ENCODE data around the gene PALLD. TPM values are rescaled to one million over a fixed set of nuclear protein-coding genes. Genes with fewer than 3 reads are reported as not detected.

Gene PALLD
- total RNA-seq, 1 donor from 2014 or later = 16.4 TPM

- H3K27me3 Mint-ChIP-seq (ENCODE audit: unreplicated experiment) = peaks cover 4% of the 10 kb centered on the region
- peak overlapping the region; percentile 62 for H3K27ac Mint-ChIP-seq (ENCODE audit: unreplicated experiment)
- TF ChIP-seq CTCF (IDR thresholded peaks at IDR 0.05; ENCODE audit: unreplicated experiment) = no peak
- H3K4me1 Mint-ChIP-seq (ENCODE audit: unreplicated experiment) = peaks cover 23% of the 10 kb centered on the region
- DNase-seq (ENCODE audit: low spot score) = no peak
- no peaks in the 10 kb centered on the region for H3K36me3 Mint-ChIP-seq (ENCODE audit: low read depth, unreplicated experiment)
- H3K9me3 Mint-ChIP-seq (ENCODE audit: unreplicated experiment) = no peaks in the 10 kb centered on the region
- H3K4me3 Mint-ChIP-seq (ENCODE audit: unreplicated experiment) = no peak overlapping the region
Measured at GRCh38 chr4:168558599-168558998, 61.7 kb downstream of the PALLD start.

- Mint-ChIP-seq H3K27me3 (ENCODE audit: unreplicated experiment) (peaks cover 4% of the 10 kb centered on the region), H3K4me3 (ENCODE audit: unreplicated experiment) (no peak overlapping the region), H3K27ac (ENCODE audit: unreplicated experiment) (no peak overlapping the region), H3K4me1 (ENCODE audit: unreplicated experiment) (peaks cover 29% of the 10 kb centered on the region), H3K36me3 (ENCODE audit: low read depth, unreplicated experiment) (no peaks in the 10 kb centered on the region), H3K9me3 (ENCODE audit: unreplicated experiment) (no peaks in the 10 kb centered on the region)
- no peak for DNase-seq (ENCODE audit: low spot score)
- no peak for TF ChIP-seq CTCF (IDR thresholded peaks at IDR 0.05; ENCODE audit: unreplicated experiment)
Measured at GRCh38 chr4:168560184-168561180, 63.6 kb downstream of the PALLD start.

DNA sequence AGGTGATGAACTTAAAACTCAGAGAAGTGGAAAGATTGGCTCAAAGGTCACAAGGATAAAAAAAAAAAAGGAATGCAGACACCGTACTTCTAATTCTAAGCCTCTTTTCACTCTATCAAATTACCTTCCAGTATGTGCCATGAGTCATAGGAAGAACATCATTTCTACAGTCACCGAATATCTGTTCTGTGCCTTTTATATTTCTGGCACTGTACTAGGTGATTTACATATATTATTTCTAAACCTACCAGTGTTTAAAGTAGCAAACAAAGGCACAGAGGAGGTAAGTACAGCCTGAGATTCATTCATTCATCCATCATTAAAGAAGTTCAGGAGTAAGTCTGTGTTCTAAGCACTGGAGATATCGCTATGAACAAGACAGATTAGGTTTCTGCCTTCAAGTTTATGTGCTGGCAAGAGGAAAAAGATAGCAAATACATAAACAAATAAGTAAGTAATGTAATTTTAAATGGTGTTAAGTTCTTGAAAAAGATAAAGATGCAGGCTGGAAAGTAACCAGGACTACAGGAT, 65.3 kb downstream of the PALLD start:
- Mint-ChIP-seq H3K4me1 (ENCODE audit: unreplicated experiment) (peaks cover 40% of the 10 kb centered on the region), H3K36me3 (ENCODE audit: low read depth, unreplicated experiment) (no peaks in the 10 kb centered on the region), H3K9me3 (ENCODE audit: unreplicated experiment) (no peaks in the 10 kb centered on the region), H3K27me3 (ENCODE audit: unreplicated experiment) (peaks cover 4% of the 10 kb centered on the region), H3K4me3 (ENCODE audit: unreplicated experiment) (no peak overlapping the region), H3K27ac (ENCODE audit: unreplicated experiment) (no peak overlapping the region)
- DNase-seq (ENCODE audit: low spot score) = no peak
- TF ChIP-seq CTCF (IDR thresholded peaks at IDR 0.05; ENCODE audit: unreplicated experiment) = no peak

- no peaks in the 10 kb centered on the region for H3K27me3 Mint-ChIP-seq (ENCODE audit: unreplicated experiment)
- H3K4me3 Mint-ChIP-seq (ENCODE audit: unreplicated experiment) = no peak overlapping the region
- H3K27ac Mint-ChIP-seq (ENCODE audit: unreplicated experiment) = no peak overlapping the region
- no peaks in the 10 kb centered on the region for H3K9me3 Mint-ChIP-seq (ENCODE audit: unreplicated experiment)
- DNase-seq (ENCODE audit: low spot score) = no peak
- no peak for TF ChIP-seq CTCF (IDR thresholded peaks at IDR 0.05; ENCODE audit: unreplicated experiment)
- no peaks in the 10 kb centered on the region for H3K36me3 Mint-ChIP-seq (ENCODE audit: low read depth, unreplicated experiment)
- peaks cover 28% of the 10 kb centered on the region for H3K4me1 Mint-ChIP-seq (ENCODE audit: unreplicated experiment)
Measured at GRCh38 chr4:168564023-168564422, 67.2 kb downstream of the PALLD start.

- Mint-ChIP-seq H3K27ac (ENCODE audit: unreplicated experiment) (no peak overlapping the region), H3K4me3 (ENCODE audit: unreplicated experiment) (no peak overlapping the region), H3K27me3 (ENCODE audit: unreplicated experiment) (no peaks in the 10 kb centered on the region), H3K36me3 (ENCODE audit: low read depth, unreplicated experiment) (no peaks in the 10 kb centered on the region), H3K4me1 (ENCODE audit: unreplicated experiment) (peaks cover 35% of the 10 kb centered on the region), H3K9me3 (ENCODE audit: unreplicated experiment) (no peaks in the 10 kb centered on the region)
- DNase-seq (ENCODE audit: low spot score) = no peak
- TF ChIP-seq CTCF (IDR thresholded peaks at IDR 0.05; ENCODE audit: unreplicated experiment) = no peak
Measured at GRCh38 chr4:168565130-168565529, 68.3 kb downstream of the PALLD start.
